Hepatocyte (in vitro differentiated cells): ENCODE measurements around the gene DEK. TPM values are rescaled to one million over a fixed set of nuclear protein-coding genes. Genes with fewer than 3 reads are reported as not detected.
A peak's percentile ranks its signal among the peaks of the same experiment; 100 is the strongest.

ENCODE experiments used
- DNase-seq: peaks from one replicate; pipeline ENCODE4 v3.0.0-alpha.2; 2016; ENCODE audit warnings: low spot score
- H2AFZ ChIP-seq: fragments of 200-600 bp; sonication (generic); 2 replicates; pipeline ENCODE4 v1.6.0; 2016; ENCODE audit warnings: antibody characterized with exemption, mild to moderate bottlenecking
- H3K27ac ChIP-seq: fragments of 200-600 bp; sonication (generic); 2 replicates; pipeline ENCODE4 v1.5.1; 2016; ENCODE audit warnings: mild to moderate bottlenecking
- H3K27me3 ChIP-seq: fragments of 200-600 bp; sonication (generic); 2 replicates; pipeline ENCODE4 v1.6.1; 2016
- H3K36me3 ChIP-seq: fragments of 200-600 bp; sonication (generic); replicated peaks from 2 replicates; pipeline ENCODE4 v1.5.1; 2016; ENCODE audit warnings: low read depth; ENCODE audit not compliant: insufficient read depth
- H3K4me1 ChIP-seq: fragments of 200-600 bp; sonication (generic); 2 replicates; pipeline ENCODE4 v1.5.1; 2016; ENCODE audit warnings: mild to moderate bottlenecking, moderate library complexity; ENCODE audit not compliant: insufficient read depth
- H3K4me2 ChIP-seq: fragments of 200-600 bp; sonication (generic); 2 replicates; pipeline ENCODE4 v1.6.0; 2016
- H3K4me3 ChIP-seq: fragments of 200-600 bp; sonication (generic); 2 replicates; pipeline ENCODE4 v1.5.1; 2016; ENCODE audit warnings: mild to moderate bottlenecking
- H3K79me2 ChIP-seq: fragments of 200-600 bp; sonication (generic); 2 replicates; pipeline ENCODE4 v1.6.0; 2017; ENCODE audit warnings: mild to moderate bottlenecking
- H3K9me2 ChIP-seq: fragments of 200-600 bp; sonication (generic); replicated peaks from 2 replicates; pipeline ENCODE4 v1.6.0; 2017; ENCODE audit warnings: mild to moderate bottlenecking; ENCODE audit not compliant: insufficient read depth
- H3K9me3 ChIP-seq: fragments of 200-600 bp; sonication (generic); 2 replicates; pipeline ENCODE4 v1.5.1; 2016; ENCODE audit warnings: low read depth, mild to moderate bottlenecking
- H4K20me1 ChIP-seq: fragments of 200-600 bp; sonication (generic); 2 replicates; pipeline ENCODE4 v1.6.0; 2016; ENCODE audit warnings: mild to moderate bottlenecking; ENCODE audit not compliant: insufficient read depth, poor library complexity, severe bottlenecking
- CTCF ChIP-seq: fragments of 200-600 bp; sonication (generic); IDR thresholded peaks from 2 replicates; pipeline ENCODE4 v1.5.1; 2016; ENCODE audit warnings: antibody characterized with exemption, mild to moderate bottlenecking; ENCODE audit not compliant: poor library complexity
- EZH2 ChIP-seq: fragments of 200-600 bp; sonication (generic); IDR thresholded peaks from 2 replicates; pipeline ENCODE4 v1.6.1; 2016; ENCODE audit warnings: antibody characterized with exemption, mild to moderate bottlenecking, borderline replicate concordance
- EZH2phosphoT487 ChIP-seq: fragments of 200-600 bp; sonication (generic); IDR thresholded peaks from one replicate; pipeline ENCODE4 v1.6.1; 2018; ENCODE audit warnings: antibody characterized with exemption, mild to moderate bottlenecking, low read depth, moderate library complexity; ENCODE audit not compliant: unreplicated experiment, severe bottlenecking
- WGBS: methylation state at CpG from one replicate; pipeline ENCODE4 v1.1.6; 2016; ENCODE audit warnings: low lambda C conversion rate; ENCODE audit errors: missing lambda C conversion rate; 5-methylcytosine and 5-hydroxymethylcytosine counted together
- polyA plus RNA-seq: library from polyadenylated mRNA; unstranded; fragments of >200 nt; fragmentation: Nextera tagmentation; extraction: Ambion mirVana; gene quantifications from 2 replicates; pipeline ENCODE4 v1.2.1, GENCODE V29; 2016
- total RNA-seq: library from RNA; depleted of rRNA; stranded (reverse); fragments of >200 nt; gene quantifications from 2 replicates; pipeline ENCODE4 v1.2.3, GENCODE V29; 2014

The DEK gene
- total and polyA plus RNA-seq, 2 experiments from 2014 or later = 39.9 to 81.3 TPM

GRCh38 chr6:18281564-18281963 lies 17.2 kb upstream of the DEK start:
- H3K9me2 ChIP-seq = no peaks in the 10 kb centered on the region
- H3K4me1 ChIP-seq = peaks cover 6% of the 10 kb centered on the region
- no peak overlapping the region for H3K4me3 ChIP-seq
- H4K20me1 ChIP-seq = no peaks in the 10 kb centered on the region
- no peaks in the 10 kb centered on the region for H3K36me3 ChIP-seq
- H3K9me3 ChIP-seq = no peaks in the 10 kb centered on the region
- H3K79me2 ChIP-seq = no peaks in the 10 kb centered on the region
- no peak for TF ChIP-seq EZH2phosphoT487
- no peak overlapping the region for H2AFZ ChIP-seq
- H3K27me3 ChIP-seq = peaks cover 40% of the 10 kb centered on the region
- WGBS = 91% methylated on average over 3 of the region's 4 CpGs
- no peak for DNase-seq
- no peak overlapping the region for H3K27ac ChIP-seq
- H3K4me2 ChIP-seq = no peak overlapping the region

DNA sequence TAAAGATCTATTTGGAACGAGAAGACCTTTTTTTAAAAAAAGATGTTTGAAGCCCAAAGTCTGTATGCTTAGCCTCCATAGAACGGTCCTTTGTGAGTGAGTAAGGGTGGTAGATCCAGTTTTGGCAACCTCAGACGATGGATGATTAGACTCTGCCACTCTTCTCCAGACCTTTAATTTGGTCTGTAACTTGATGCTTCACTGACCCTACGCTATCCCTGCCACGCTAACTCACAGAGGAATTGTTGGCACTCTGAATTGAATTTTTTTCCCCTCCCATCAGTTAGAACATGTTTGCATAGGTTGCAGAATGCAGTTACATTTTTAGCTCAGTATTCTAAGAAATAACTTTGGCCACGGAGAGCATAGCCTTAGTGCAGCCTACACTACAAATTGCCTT lies 15.8 kb upstream of the DEK start:
- Histone ChIP-seq H3K36me3 (no peaks in the 10 kb centered on the region), H2AFZ (no peak overlapping the region), H3K9me3 (no peaks in the 10 kb centered on the region), H3K9me2 (no peaks in the 10 kb centered on the region), H3K4me2 (no peak overlapping the region), H3K27me3 (peaks cover 52% of the 10 kb centered on the region), H3K79me2 (no peaks in the 10 kb centered on the region), H3K27ac (no peak overlapping the region), H3K4me3 (no peak overlapping the region), H4K20me1 (no peaks in the 10 kb centered on the region), H3K4me1 (peaks cover 6% of the 10 kb centered on the region)
- no peak for DNase-seq
- TF ChIP-seq CTCF (no peak), EZH2 (no peak), EZH2phosphoT487 (no peak)
- WGBS = 48% methylated on average over 6 of the region's 6 CpGs

DNA sequence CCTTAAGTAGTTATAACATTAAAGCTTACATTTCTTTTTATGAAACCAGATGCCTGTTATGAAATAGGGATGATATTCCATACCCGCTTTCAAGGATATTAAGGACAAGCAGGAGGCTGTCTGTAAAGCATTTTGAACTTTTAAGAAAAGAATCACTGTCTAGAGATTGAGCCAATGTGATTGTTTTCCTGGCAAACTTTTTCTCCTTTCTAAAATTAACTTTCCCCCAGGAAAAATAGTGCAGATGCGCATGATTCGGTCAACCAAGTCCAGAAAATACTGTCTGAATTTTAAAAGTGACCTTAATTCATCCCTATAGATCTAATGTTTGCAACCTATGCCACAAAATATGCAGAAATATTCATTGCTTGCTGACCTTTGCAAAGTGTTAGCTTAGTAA lies 15.1 kb upstream of the DEK start:
- H3K27ac ChIP-seq = no peak overlapping the region
- H3K79me2 ChIP-seq = no peaks in the 10 kb centered on the region
- H3K4me1 ChIP-seq = peaks cover 6% of the 10 kb centered on the region
- peaks cover 58% of the 10 kb centered on the region for H3K27me3 ChIP-seq
- no peaks in the 10 kb centered on the region for H3K36me3 ChIP-seq
- 98% methylated on average over 3 of the region's 3 CpGs for WGBS
- H3K4me2 ChIP-seq = no peak overlapping the region
- no peaks in the 10 kb centered on the region for H4K20me1 ChIP-seq
- no peaks in the 10 kb centered on the region for H3K9me3 ChIP-seq
- H3K4me3 ChIP-seq = no peak overlapping the region
- no peak overlapping the region for H2AFZ ChIP-seq
- no peak for DNase-seq
- TF ChIP-seq EZH2 (no peak), CTCF (no peak), EZH2phosphoT487 (no peak)
- H3K9me2 ChIP-seq = no peaks in the 10 kb centered on the region

DNA sequence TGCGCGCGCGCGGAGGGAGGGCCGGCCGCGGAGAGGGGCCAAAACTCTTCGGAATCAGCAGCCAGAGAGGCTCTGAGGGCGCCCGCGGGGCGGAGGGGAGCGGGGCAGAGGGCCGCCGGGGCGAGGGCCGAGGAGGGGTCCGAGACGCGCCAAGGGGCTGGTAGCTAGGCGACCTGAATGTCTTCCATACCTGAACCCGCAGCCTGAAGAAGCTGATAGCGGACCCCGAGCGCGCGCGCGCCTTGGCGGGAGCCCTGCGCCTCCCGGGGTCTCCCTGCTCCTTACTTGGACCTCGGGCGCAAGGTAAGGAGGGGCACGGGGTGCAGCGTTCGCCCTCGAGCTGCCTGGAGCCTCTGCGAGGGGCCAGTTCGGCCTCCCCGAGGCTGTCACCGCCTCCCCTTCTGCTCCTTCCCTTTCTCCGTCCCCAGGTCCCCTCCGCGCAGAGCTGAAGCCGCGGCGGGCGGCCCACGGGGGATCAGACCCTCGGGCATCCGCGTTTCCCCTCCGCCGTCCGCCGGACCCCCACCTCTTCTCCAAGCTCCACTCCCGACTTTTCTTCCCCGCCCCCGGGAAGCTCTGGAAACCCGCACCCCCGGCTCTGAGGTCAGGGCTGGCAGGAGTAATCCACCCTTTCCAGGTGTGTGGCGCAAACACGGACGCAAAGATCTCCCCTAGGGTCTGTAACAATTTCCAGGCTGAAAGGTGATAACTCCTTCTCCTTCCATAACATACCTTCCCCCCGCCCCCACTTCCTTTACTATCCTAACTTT lies 13.1 kb upstream of the DEK start:
- no peaks in the 10 kb centered on the region for H4K20me1 ChIP-seq
- H3K79me2 ChIP-seq = no peaks in the 10 kb centered on the region
- WGBS = 2% methylated on average over 39 of the region's 67 CpGs
- TF ChIP-seq EZH2phosphoT487 (no peak), EZH2 (peak; percentile 70), CTCF (no peak)
- H3K27ac ChIP-seq = no peak overlapping the region
- peaks cover 6% of the 10 kb centered on the region for H3K4me1 ChIP-seq
- H3K27me3 ChIP-seq = peaks cover 58% of the 10 kb centered on the region
- no peaks in the 10 kb centered on the region for H3K9me3 ChIP-seq
- DNase-seq = no peak
- H2AFZ ChIP-seq = peak overlapping the region; percentile 68
- peak overlapping the region; percentile 95 for H3K4me2 ChIP-seq
- H3K36me3 ChIP-seq = no peaks in the 10 kb centered on the region
- no peaks in the 10 kb centered on the region for H3K9me2 ChIP-seq
- H3K4me3 ChIP-seq = peak overlapping the region; percentile 60
